HG03565 (cell line): Measurements from ENCODE around the gene POU6F1.
"Not testable (repeated sequence)": the region's sequence is repeated elsewhere in the genome, so short reads cannot be mapped to it uniquely, and the experiment has no call there.

Source experiments
- ATAC-seq: cut with Tn5 transposase; IDR thresholded peaks from one replicate; pipeline ENCODE4 v1.9.1; 2021; ENCODE audit warnings: mild to moderate bottlenecking, moderate library complexity; ENCODE audit not compliant: unreplicated experiment

POU6F1 gene

DNA sequence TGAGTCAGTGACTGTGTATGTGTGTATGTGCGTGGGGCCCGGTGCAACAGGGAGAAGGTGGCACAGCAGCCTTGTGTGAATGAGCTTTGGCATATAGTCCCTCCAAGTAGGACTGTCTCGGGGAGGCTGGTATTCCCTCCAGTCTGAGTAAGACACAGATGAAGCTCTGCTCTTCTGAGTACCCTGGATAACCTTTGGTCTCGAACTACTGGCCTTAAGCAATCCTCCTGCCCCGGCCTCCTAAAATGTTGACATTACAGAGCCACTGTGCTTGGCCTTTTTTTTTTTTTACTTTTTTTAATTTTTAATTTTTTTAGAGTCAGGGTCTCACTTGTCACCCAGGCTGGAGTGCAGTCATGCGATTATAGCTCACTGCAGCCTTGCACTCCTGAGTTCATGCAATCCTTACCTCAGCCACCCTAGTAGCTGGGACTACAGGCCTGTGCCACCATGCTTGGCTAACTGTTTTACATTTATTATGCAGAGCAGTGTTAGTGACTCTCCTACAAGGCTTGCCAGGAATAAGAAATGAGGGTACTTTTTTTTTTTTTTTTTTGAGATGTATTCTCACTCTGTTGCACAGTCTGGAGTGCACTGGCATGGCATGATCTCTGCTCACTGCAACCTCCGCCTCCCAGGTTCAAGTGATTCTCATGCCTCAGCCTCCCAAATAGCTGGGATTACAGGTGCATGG is 11.4 kb upstream of the POU6F1 start:
- no peak for ATAC-seq

DNA sequence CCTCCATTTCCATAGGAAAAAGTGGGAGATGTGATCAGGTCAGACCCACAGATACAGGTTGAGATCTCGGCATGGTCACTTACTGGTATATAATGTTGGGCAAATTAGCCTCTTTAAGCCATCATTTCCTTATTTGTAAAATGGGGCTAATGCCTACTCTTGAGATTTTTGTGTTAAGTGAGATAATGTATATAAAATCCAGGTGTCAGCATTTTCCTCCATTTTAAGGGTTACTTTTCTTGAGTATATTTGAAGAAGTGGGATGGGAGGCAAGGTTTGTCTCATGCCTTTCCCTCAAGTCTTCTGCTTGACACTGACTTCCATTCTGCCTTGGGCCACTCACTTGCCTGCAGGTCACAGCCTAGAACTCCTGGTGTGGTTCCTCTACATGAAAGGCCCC is 10.1 kb upstream of the POU6F1 start:
- ATAC-seq: no peak

DNA sequence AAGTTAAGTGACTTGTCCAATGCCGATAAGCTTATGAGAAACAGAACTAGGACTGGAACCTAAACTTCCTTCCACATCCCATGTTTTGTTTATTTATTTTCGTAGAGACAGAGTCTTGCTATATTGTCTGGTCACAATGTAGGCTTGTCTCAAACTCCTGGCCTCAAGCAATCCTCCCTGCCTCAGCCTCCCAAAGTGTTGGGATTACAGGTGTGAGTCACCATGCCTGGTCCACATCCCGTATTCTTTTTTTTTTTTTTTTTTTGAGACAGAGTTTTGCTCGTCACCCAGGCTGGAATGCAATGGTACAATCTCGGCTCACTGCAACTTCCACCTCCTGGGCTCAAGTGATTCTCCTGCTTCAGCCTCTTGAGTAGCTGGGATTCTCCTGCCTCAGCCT is 9.2 kb upstream of the POU6F1 start:
- not testable (repeated sequence) for ATAC-seq

DNA sequence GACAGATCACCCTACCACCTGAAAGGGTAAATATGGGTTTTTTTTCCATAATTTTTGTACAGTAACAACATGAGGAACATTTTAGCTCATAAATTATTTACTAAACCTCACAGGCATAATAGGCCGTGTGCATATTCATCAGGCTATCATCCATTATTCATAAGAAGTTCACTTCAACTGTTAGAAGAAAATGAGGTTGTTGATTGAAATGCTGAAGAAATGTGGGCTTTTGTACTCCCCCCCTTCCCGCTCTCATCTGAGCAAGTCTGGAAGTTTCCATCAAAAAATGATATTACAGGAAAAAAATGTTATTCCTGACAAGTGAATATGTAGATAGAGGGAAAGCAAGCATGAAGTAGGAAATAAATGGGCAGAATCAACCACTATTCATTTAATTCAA is 7.9 kb upstream of the POU6F1 start:
- ATAC-seq: no peak

DNA sequence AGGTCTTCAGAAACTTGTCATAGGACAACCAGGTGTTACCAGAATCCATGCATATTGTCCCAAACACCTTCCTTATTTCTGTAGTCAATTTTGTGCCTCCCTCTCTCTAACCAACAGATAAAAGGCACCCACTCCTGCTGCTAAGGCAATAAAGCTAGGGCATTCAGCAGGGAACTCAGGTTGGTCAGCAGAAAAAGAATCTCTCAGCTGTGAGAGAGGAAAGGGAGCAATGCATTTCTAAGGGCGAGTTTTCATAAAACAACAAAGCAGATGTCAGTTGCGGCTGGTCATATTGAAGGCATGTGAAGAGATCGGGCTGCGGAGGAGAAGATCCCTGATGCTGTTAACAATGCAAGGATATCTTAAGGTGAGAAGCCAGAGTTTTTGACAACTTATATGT is 7.4 kb upstream of the POU6F1 start:
- ATAC-seq: no peak

DNA sequence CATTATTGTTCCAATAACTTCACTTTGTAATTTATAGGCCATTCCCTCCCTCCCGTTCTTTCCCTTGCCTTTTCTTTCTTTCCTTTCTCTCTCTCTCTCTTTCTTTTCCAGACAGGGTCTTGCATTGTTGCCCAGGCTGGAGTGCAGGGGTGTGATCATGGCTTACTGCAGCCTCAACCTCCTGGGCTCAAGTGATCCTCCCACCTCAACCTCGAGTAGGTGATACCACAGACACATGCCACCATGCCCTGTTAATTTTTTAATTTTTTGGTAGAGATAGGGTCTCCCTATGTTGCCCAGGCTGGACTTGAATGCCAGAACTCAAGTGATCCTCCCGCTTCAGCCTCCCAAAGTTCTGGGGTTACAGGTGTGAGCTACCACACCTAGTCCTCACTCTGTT is 6.8 kb upstream of the POU6F1 start:
- no peak for ATAC-seq

DNA sequence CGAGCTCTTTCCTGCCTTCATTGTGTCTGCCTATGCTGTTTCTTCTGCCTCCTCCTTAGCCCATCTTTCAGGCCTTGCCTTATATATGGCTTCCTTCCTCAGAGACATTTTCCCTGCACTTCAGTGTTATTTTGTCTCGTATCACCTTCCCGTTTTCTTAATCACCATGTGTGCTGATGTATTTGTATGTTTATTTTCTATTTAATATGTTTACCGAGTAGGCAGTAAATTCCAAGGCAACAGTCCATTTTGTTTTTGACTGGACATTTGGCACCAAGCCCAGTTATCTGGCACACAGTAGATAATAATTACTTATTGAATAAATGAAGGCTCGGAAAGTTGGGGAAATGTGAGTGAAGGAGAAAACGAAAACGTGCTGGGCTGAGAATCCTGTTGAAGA is 4.6 kb upstream of the POU6F1 start:
- no peak for ATAC-seq

DNA sequence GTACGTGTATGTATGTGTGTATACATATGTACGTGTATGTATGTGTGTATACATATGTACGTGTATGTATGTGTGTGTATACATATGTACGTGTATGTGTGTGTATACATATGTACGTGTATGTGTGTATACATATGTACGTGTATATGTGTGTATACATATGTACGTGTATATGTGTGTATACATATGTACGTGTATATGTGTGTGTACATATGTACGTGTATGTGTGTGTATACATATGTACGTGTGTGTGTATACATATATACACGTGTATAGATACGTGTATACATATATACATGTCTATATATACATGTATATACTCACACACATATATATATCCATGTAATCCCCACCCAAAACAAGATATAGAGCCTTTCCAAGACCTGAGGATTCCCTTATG is 2.0 kb upstream of the POU6F1 start:
- ATAC-seq: not testable (repeated sequence)

DNA sequence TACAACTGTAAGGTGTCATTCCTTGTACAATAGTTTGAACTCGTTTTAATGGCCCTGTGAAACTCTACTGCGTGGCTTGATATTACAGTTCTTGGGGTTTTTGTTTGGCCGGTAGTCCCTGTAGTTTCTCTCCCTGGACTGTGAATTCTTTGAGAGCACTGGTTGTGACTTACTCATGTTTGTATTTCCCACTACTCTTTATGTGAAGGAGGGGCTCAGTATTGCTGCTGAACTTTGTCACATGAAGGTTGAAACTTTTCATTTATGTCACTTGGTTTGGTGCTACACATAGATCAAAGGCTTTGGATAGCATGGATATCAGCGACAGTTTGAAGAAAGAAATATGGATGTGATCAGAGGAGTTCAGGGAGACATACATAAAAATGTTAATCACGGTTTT is 1.5 kb upstream of the POU6F1 start:
- no peak for ATAC-seq

DNA sequence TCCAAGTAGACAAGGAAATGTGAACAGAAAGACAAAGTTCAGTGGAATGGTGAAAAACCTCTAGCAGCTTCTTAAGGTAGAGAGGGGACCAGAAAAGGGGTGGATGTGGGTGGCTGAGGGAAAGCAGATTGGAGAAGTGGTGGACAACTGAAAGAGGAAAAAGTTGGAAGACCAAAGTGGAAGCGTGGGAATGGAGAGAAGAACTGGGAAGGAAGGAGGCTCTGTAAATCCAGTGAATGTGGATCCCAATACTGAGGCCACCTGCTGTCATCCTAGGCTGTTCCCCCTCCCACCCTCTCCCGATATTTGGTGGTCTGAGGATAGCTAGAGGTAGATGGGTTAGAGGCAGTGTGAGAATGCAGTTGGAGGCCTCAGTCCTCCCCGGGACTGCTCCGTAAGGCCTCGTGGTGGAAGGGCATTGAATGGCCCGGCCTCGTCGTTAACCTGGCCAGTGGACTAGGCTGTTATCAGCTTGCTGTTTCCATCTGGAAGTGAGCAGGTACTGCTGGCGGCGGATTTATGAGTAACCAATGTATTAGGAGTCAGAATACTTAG is 822 bp upstream of the POU6F1 start:
- no peak for ATAC-seq

DNA sequence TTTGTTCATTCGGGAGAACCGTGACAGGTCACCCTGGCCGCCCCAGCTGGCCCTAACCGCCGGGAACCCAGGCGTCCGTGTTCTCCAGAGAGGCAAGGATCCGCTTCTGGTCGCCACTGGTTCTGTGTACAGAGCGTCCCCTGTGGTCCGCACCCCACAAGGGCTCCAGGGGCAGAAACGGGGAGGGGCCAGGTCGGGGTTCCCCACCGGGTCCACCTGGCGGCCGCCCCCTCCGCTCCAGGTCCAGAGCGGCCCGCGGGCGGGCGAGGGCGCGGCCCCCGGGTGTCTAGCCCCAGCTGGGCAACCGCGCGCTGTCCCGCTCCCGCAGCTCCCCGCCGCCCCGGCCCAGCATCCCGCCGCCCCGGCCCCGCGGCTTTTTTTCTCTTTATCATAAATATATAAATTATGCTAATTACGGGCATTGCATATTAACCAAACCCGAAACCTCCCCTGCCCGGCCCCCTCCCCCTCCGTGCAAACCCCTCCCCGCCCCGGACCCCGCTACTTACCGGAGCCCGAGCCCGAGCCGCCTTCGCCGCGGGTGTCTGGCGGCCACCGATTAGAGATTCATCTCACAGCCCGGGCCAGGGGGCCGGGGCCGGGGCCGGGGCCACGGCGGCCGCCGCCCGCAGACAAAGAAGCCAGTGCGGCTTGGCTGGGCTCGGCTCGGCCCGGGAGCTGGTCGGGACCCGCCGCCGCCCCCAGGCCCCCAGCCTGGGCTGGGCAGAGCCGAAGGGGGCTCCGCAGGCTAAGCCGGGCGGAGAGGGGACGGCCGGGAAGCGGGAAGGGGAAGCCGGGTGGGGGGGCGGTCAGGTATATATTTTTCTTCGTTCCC is 512 bp downstream of the POU6F1 start:
- no peak for ATAC-seq

DNA sequence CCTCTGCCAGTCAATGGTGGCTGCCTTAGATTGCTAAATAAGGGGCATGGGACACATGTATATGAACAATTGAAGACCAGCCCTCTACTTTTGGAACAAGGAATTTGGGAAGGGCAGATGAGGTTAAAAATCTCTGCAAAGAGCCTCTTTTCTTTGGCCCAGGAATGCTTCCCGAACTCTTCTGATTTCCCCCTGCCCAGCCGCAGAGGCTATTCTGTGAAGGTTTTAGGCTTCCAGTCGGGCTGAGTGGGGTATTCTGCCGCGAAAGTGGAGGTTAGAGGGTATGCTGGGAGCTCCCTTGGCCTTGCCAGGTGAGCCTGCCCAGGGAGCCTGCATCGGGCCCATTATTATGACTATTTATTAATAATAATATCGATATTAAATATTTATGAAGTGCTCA is 1.2 kb downstream of the POU6F1 start:
- no peak for ATAC-seq

DNA sequence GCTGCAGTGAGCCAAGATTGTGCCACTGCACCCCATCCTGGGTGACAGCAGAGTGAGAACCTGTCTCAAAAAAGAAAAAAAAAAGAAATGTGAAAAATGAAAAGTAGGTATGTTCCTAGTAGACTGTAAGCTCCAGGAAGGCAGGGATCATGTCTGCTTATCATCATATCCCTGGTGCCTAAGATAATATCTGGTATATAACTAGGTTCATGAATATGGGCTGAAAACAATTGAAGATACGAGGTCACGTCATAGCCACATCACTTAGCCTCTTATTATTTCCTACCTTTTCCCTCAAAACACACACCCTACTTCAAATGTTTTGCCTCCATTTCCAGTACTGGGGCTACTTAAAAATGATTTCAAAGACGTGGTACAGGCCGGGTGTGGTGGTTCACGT is 3.0 kb downstream of the POU6F1 start:
- no peak for ATAC-seq

DNA sequence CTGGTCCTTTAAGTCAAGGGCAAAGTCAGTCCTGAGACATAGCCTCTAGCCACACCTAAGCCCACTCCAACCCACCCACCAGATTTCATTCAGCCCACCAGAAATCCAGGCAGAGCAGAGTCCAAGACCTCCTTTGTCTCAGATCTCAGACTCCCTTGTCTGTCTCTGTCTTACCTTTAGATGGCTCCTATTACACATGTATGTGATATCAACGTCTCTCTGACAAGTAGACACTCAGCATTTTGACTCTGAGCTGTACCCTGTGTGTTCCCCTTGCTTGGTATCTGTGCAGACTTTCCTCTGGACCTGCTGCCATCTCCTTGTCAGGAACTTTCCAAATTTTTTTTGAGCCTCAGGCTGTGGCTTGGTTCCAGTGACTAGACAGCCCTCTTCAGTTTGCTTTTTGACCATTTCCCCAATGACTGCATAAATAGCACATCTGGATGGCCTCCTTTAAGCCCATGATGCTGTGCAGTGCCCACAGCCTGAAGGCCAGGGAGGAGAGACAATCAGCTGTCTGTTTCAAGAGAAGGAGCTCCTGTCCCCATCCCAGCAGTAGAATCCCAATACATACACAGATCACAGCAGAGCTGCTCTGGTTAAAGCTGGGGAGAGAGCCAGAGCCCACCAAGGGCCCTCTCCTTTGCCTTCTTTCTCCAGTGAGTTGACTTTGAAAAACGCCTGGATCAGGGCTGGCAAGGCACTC is 7.0 kb downstream of the POU6F1 start:
- no peak for ATAC-seq

DNA sequence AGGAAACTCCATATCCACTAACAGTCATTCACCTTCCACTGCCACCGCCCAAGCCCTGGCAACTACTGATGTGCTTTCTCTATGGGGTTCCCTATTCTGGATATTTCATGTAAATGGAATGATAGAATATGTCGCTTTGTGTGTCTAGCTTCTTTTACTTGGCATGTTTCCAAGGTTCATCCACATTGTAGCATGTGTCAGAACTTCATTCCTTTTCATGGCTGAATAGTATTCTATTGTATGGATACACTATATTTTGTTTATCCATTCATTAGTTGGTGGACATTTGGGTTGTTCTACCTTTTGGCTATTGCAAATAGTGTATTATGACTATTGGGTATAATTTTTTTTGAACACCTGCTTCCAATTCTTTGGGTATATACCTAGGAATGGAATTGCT is 8.6 kb downstream of the POU6F1 start:
- ATAC-seq: no peak

DNA sequence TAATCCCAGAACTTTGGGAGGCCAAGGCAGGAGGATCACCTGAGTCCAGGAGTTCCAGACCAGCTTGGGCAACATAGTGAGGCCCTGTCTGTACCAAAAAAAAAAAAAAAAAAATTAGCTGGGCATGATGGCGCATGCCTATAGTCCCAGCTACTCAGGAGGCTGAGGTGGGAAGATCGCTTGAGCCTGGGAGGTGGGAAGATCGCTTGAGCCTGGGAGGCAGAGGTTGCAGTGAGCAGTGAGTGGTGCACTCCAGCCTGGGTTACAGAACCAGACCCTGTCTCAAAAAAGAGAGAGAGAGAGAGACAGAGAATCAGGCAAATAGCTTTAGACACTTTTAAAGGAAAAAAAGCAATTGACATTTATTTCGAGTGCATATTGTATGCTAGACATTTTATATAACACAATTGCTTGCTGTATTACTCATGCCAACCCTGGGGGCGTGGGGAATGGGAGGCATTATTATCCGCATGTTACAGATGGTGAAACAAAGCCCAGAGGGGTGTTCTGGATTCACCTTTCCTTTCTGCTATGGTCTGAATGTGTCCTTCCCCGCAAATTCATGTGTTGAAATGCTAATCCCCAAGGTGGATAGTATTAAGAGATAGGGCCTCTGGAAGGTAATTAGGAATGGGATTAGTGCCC is 9.7 kb downstream of the POU6F1 start:
- no peak for ATAC-seq

DNA sequence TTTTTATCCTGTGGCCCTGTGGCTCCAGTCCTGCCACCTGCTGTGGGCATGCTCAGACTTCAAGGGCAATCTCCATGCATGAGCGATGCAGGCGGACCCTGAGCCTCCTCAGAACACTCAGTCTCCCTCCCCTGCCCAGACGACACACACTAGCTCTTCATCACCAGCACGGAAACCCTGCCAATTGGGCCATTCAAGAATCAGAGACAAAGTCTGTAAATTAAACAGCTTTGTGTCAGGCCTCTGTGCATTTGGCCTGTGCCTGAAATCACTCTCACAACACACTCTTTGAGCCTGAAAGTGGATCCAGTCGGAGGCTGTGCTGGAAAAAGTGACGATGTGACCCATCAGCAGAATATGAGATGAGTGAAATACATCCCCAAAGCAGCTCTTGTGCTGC is 12.5 kb downstream of the POU6F1 start:
- no peak for ATAC-seq

DNA sequence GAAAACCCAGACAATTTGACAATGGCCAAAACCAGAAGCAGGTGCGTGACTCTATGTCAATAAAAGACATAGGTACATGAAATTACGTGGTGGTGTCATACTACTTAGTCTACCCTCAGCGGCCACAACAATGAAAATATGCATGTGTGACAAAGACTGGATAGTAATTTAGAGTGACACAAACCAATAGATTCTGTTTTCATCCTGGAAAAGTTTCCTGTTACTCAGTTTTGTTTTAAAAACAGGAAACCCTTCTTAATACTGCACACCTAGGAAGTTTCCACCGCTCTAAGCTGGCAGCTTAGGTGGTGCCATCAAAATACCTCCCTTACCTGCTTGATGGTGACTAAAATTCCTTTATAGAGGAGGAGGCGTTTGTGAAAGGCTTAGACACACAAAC is 15.1 kb downstream of the POU6F1 start:
- no peak for ATAC-seq

DNA sequence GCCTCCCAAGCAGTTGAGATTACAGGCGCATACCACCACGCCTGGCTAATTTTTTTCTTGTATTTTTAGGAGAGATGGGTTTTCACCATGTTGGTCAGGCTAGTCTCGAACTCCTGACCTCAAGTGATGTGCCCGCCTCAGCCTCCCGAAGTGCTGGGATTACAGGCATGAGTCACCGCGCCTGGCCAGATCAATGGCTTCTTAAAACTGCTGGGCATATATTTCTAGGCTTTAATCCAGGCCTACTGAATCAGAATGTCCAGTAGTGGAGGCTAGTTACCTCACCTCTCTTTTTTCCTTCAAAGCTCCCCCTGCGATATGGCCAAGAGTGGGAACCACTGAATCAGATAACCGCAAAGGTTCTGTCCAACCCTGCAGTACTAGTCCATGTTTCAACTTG is 17.1 kb downstream of the POU6F1 start:
- no peak for ATAC-seq

DNA sequence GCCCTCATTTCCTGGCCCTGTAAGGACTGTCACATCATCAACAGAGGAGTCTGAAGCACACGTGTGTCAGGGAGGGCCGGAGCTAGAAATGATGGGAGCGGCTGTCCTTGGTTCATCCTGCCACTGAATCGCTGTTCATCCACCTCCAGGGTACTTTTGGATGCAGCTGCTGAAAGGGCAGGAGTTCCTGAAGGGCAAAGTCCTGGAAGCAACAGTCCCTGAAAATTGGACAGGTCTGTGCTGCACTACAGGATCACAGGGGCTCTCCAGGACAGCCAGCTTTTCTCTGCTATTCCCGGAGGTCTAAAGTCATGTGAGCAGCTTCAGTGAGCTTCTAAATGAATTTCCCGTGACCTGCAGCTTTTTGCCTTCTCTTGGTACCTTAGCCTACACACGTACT is 17.7 kb downstream of the POU6F1 start:
- no peak for ATAC-seq

DNA sequence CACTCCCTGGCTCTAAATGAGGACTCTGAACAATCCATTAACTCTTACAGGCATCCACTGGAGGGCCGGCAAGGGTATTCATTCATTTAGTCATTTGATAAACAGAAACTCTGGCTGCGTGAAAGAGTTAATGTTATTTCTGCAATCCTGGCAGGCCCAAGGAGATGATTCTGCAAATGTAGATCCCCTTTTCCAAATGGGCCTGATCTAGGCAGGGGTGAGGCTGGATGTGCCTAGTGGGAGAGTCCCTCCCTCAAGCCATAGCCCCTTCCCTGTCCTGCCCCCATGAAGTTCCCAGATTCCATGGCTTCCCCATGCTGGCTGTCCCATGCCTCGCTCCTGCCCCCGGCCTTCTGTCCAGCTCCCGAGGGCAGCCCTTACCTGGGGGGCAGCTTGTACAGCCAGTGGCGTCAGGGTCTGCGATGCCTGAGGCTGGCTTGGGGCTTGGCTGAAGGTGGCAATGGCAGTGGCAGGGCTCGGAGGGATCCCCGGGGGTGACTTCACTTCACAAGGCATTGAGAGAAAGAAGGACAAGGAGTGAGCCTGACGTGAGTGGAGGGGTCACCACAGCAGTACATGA is 18.4 kb downstream of the POU6F1 start:
- no peak for ATAC-seq
